ENCODE data around the gene NPIPB2. TPM values are rescaled to one million over a fixed set of nuclear protein-coding genes. Genes with fewer than 3 reads are reported as not detected.

The NPIPB2 gene
- total RNA-seq, 1 donor from 2014 or later = 4.9 TPM

DNA sequence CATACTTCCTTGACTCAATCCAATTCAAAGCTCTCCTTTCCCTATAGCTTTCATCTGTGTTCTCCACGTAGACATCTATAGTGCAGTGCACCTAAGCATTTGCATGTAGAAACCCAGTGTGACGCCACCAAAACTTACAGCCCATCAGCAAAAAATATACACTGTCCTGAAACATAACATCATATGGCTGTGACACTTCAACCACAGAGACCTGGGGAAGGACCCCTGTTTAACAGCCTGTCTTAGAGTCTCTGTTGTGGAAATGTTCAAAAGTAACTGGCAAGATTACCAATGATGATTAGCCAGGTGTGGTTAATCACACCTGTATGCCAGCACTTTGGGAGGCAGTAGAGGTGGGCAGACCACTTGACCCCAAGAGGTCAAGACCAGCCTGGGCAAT lies 48.3 kb downstream of the NPIPB2 start:
- Histone ChIP-seq H3K27me3 (ENCODE audit: control insufficient read depth, insufficient read depth, low read length) (no peaks in the 10 kb centered on the region), H3K36me3 (ENCODE audit: control insufficient read depth, insufficient read depth, low read length) (no peaks in the 10 kb centered on the region), H3K4me3 (ENCODE audit: low read depth, low read length) (no peak overlapping the region)
- no peak for DNase-seq (ENCODE audit: low read depth)
- TF ChIP-seq CTCF (IDR thresholded peaks at IDR 0.05; ENCODE audit: insufficient read depth, low read length, poor library complexity, severe bottlenecking) = no peak

DNA sequence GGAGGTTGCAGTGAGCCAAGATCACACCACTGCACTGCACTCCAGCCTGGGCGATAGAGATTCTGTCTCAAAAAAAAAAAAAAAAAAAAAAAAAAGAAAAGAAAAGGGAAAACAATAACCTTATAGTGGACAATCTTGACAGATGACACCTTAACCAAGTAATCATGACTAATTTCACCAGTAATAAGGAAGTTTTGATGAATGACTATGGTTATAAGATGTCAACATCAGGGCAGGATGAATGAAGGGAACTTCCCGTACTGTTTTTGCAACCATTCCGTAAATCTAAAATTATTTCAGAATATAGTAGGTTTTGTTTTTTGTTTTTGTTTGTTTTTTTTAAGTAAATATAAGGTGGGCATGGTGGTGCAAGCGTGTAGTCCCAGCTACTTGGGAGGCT lies 49.1 kb downstream of the NPIPB2 start:
- DNase-seq (ENCODE audit: low read depth) = no peak
- Histone ChIP-seq H3K4me3 (ENCODE audit: low read depth, low read length) (no peak overlapping the region), H3K27me3 (ENCODE audit: control insufficient read depth, insufficient read depth, low read length) (no peaks in the 10 kb centered on the region), H3K36me3 (ENCODE audit: control insufficient read depth, insufficient read depth, low read length) (no peaks in the 10 kb centered on the region)
- TF ChIP-seq CTCF (IDR thresholded peaks at IDR 0.05; ENCODE audit: insufficient read depth, low read length, poor library complexity, severe bottlenecking) = no peak

GRCh38 chr16:11890231-11890965 lies 51.4 kb downstream of the NPIPB2 start:
- Histone ChIP-seq H3K4me3 (ENCODE audit: low read depth, low read length) (no peak overlapping the region), H3K36me3 (ENCODE audit: control insufficient read depth, insufficient read depth, low read length) (no peaks in the 10 kb centered on the region), H3K27me3 (ENCODE audit: control insufficient read depth, insufficient read depth, low read length) (no peaks in the 10 kb centered on the region)
- DNase-seq (ENCODE audit: low read depth) = no peak
- TF ChIP-seq CTCF (IDR thresholded peaks at IDR 0.05; ENCODE audit: insufficient read depth, low read length, poor library complexity, severe bottlenecking) = no peak

DNA sequence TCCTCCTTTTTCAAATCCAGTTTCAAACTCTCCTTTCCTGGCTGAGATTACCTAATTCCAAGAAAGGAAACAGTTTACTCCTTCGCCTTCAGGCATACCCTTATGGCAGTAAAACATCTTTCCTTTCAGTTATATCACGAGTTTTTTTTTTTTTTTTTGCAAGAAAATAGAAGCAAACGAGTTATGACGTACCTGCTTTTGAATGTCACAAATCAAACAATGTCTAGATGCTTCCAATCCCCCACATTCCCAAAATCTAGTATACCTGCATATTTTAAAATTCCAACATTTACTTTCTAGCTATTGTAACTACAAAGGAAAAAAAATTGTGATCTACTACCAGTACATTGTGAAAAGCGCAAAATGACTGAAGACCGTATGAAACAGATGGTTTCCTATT lies 55.0 kb downstream of the NPIPB2 start:
- no peak for TF ChIP-seq CTCF (IDR thresholded peaks at IDR 0.05; ENCODE audit: insufficient read depth, low read length, poor library complexity, severe bottlenecking)
- Histone ChIP-seq H3K4me3 (ENCODE audit: low read depth, low read length) (no peak overlapping the region), H3K36me3 (ENCODE audit: control insufficient read depth, insufficient read depth, low read length) (no peaks in the 10 kb centered on the region), H3K27me3 (ENCODE audit: control insufficient read depth, insufficient read depth, low read length) (no peaks in the 10 kb centered on the region)
- DNase-seq (ENCODE audit: low read depth) = no peak

DNA sequence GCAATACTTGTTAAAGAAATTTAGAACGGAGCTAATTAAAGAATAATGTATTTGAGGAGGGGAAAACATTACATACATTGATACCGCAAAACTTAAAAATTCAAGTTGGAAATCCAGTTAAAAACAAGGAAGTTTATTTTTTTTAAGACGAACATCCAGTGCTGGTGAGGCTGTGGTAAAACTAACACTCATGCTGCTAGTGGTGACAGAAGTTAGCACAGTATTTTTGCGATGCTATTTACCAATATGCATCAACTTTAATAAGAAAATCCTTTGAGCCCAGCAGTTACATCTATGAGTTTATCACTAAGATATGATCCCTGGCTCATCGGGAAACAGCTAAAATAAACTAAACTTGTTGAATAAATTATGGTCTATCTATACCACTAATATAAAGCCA lies 57.8 kb downstream of the NPIPB2 start:
- no peak for TF ChIP-seq CTCF (IDR thresholded peaks at IDR 0.05; ENCODE audit: insufficient read depth, low read length, poor library complexity, severe bottlenecking)
- Histone ChIP-seq H3K27me3 (ENCODE audit: control insufficient read depth, insufficient read depth, low read length) (no peaks in the 10 kb centered on the region), H3K36me3 (ENCODE audit: control insufficient read depth, insufficient read depth, low read length) (peaks cover 2% of the 10 kb centered on the region), H3K4me3 (ENCODE audit: low read depth, low read length) (no peak overlapping the region)
- DNase-seq (ENCODE audit: low read depth) = no peak

GRCh38 chr16:11880007-11880406 lies 61.8 kb downstream of the NPIPB2 start:
- no peak overlapping the region for H3K4me3 ChIP-seq (ENCODE audit: low read depth, low read length)
- TF ChIP-seq CTCF (IDR thresholded peaks at IDR 0.05; ENCODE audit: insufficient read depth, low read length, poor library complexity, severe bottlenecking) = no peak
- no peak for DNase-seq (ENCODE audit: low read depth)
- no peaks in the 10 kb centered on the region for H3K27me3 ChIP-seq (ENCODE audit: control insufficient read depth, insufficient read depth, low read length)
- H3K36me3 ChIP-seq (ENCODE audit: control insufficient read depth, insufficient read depth, low read length) = peaks cover 2% of the 10 kb centered on the region

Data from kidney epithelial cell (primary cell).